DMS53 treated with DMSO at 0.1 percent for 48 hours (cell line): ENCODE results near the gene CTBP1.
"Not testable (repeated sequence)": the region's sequence is repeated elsewhere in the genome, so short reads cannot be mapped to it uniquely, and the experiment has no call there.

ENCODE experiments used
- DNase-seq: peaks from one replicate; lab custom pipeline; 2025; ENCODE audit not compliant: unreplicated experiment; lab: John Stamatoyannopoulos, UW

Gene CTBP1

DNA sequence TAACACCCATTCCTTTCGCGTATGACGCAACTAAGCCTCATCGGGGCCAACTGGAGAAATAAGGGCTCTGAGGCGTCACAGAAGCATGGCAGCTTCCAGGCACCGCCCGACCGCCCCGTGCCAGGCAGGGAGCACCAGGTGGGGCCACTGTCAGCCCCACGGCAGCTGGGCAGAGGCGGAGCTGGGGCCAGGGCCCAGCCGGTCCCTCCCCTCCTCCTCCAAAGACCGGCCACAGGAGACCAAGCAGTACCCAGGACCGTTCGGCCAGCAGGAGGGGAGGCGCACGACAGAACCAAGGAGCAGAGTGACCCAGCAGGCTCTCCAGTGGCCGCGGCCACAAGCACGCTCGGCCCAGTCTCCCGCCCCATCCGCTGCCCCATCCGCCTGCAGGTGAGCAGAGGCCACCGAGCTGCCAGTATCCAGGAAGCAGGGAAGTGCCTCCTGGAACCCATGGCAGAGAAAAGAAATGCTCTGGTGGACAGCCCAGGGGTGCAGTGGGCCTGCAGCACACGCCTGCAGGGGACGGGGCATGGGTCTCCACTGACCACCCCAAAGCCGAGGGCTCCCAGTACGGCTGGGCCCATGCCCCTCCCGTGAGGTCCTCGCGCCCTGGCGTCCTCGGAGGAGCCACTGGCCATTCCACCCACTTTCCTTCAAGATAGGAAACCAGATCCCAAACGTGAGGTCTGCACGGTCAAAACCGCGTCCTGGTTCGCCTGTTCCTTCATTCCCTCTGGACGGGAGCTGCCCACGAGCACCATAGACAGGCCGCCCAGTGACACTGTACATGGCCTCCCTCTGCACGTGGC, 9.6 kb downstream of the CTBP1 start:
- no peak for DNase-seq

DNA sequence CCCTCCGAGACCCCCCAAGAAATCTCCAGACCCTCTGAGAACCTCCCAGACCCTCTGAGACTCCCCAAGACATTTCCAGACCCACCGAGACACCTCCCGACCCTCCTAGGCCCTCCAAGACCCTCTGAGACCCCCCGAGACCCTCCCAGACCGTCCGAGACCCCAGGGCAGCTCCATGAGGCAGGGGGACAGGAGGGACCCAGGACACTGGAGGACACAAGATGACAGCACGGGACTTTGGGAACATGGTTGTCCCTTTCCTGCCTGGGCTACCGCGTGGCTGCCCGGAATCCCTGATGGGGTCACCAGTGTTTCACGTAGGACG, 10.3 kb downstream of the CTBP1 start:
- no peak for DNase-seq

DNA sequence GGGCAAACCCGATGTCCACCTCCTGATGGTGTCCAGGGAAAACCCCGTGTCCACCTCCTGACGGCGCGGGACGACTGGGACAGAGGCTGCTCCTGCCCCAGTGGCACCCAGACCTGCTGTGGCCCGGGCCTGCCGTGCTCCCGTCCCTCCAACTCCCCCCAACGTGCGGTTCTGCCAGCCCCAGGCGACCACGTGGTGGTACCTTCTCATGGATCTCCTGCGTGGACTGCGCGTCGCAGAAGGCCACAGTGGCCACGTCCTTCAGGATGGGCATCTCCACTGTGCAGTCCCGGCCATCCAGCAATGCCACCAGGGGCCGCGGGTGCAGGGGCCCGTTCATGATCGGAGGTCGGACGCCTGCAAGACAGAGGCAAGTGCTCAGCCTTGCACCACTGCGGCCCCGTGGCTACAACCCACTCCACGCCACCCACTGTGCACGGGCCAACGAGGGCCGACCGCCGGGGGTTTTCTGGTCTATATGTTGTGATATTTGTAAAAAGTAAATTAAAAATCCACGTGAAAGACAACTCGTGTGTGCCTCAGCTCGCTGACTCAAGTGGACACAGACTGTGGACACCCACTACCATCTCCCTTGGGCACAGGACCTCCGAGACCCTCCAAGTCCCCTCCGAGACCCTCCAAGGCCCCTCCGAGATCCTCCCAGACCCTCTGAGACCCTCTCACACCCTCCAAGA, 10.8 kb downstream of the CTBP1 start:
- DNase-seq: no peak

DNA sequence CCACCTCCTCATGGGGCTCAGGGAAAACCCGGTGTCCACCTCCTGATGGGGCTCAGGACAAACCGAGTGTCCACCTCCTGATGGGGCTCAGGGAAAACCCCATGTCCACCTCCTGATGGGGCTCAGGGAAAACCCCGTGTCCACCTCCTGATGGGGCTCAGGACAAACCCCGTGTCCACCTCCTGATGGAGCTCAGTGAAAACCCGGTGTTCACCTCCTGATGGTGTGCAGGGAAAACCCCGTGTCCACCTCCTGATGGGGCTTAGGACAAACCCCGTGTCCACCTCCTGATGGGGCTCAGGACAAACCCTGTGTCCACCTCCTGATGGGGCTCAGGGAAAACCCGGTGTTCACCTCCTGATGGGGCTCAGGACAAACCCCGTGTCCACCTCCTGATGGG, 11.7 kb downstream of the CTBP1 start:
- DNase-seq: not testable (repeated sequence)

DNA sequence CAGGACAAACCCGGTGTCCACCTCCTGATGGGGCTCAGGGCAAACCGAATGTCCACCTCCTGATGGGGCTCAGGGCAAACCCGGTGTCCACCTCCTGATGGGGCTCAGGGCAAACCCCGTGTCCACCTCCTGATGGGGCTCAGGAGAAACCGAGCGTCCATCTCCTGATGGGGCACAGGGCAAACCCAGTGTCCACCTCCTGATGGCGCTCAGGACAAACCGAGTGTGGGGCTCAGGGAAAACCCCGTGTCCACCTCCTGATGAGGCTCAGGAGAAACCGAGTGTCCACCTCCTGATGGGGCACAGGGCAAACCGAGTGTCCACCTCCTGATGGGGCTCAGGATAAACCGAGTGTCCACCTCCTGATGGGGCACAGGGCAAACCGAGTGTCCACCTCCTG, 12.1 kb downstream of the CTBP1 start:
- DNase-seq: not testable (repeated sequence)

DNA sequence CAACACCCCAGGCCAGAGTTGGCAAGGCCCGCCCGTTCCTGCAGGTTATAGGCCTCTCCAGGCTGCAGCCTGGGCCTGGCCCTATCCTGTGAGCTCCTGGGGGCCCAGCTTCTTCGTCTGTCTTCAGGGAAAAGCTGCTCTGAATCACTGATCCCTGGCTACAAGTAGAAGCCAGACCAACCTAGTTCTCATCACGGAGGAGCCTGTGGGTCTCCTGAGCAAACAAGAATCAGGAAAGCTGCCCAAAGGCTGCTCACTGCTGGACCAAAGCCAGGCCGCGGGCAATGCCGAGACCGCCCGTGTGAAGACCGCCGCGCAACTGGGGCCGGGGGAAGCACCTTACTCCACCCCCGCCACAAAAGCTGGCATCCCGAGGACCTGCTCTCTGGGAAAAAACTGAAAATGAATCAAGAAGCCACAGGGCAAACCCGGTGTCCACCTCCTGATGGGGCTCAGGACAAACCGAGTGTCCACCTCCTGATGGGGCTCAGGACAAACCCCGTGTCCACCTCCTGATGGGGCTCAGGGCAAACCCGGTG, 12.8 kb downstream of the CTBP1 start:
- DNase-seq: no peak

DNA sequence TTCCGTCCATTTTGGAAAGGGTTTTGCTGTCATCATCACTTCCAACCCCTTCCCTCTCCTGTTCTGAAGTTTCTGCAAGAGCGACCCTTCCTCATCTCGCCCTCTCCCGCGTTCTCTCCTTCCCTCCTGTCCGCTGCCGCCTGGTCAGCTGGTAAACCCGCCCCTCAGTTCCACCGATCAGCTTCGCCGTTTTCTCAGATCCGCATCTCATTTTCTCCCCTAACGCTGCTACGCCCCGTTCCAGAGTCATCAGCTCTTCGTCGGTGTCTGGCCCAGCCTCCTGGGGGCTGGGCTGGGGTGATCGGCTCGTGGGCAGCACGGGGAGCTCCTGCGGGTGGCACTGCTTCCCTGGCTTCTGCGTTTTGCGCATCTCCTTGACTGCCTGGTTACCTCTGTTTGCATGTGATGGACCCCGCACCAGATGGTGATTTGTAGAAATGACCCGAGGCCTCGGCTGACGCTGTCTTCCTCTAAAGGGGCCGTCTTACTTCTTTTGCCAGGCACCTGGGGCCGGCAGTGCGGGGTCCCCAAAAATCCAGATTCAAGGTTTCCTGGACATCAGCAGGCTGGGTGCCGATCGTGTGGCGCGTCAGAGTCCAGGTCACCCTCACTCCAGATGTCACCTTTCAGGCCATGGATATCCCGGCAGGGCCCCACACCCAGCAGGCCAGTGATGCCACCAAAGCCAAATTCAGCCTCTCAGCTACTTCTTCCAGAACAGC, 13.4 kb downstream of the CTBP1 start:
- no peak for DNase-seq

DNA sequence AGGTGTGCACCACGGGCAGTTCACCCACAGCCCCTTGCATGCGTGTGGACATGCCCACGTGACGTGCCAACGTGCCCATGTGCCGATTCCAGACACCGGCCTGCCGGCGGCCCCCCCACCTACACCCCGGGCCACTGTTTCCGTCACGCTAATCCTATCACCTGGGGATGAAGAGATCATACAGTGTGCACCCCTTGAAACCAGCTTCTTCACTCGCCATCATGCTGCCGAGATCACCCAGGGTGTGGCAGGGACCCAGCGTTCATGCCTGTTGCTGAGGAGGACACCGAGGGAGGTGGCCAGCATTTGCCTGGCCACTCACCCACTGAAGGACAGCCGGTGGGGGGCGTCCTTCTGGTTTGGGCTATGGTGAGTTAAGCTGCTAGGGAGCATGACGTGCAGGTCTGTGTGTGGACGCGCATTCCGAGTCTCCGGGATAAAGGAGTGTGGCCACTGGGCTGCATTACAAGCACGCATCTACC, 14.1 kb downstream of the CTBP1 start:
- no peak for DNase-seq

DNA sequence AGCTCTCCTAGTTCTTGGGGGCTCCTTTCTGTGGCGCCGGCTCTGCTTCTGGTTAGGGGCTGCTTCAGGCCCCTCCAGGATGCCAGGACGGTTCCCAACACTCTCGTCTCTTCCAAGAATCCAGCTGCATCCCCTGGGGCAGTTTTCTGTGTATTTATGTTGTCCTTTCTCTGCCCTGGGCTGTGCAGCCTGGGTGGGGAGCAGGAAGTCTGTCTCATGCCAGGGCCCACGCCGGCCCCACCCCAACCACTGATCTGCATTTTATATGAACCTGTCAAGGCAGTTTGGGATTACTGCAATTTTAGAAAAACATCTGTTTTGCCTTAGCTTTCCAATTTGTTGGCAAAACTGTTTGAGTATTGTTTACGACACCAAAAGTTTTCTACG, 14.6 kb downstream of the CTBP1 start:
- DNase-seq: no peak

DNA sequence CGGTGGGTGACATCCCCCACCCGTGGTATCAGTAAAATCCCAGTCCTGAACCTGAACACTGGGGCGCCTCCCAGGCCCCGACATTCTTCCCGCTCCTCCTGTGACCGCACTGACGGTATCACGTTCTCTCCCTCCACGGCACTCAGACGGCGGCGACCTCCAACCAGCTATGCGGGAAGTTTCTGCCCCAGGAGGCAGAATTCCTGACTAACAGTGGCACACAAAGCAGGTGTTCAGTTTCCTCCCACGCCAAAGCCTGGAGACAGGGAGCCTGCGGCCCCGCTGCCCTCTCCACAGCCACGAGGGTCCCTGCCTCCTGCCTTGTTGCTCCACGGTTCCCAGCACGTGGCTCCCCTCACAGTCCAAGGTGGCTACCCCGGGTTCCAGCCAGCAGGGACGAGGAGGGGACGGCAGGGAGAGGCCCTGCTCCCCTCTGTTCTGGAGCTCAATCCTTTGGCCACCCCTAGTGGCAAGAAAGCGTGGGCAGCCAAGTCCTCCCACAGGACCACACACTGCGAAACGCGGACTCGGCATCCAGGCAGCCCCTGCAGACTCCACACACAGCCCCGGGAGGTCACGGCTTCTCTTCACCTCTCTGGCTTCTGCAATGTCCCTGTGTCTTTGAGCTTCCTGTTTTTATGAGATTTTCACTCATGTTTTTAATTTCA, 15.2 kb downstream of the CTBP1 start:
- DNase-seq: no peak

DNA sequence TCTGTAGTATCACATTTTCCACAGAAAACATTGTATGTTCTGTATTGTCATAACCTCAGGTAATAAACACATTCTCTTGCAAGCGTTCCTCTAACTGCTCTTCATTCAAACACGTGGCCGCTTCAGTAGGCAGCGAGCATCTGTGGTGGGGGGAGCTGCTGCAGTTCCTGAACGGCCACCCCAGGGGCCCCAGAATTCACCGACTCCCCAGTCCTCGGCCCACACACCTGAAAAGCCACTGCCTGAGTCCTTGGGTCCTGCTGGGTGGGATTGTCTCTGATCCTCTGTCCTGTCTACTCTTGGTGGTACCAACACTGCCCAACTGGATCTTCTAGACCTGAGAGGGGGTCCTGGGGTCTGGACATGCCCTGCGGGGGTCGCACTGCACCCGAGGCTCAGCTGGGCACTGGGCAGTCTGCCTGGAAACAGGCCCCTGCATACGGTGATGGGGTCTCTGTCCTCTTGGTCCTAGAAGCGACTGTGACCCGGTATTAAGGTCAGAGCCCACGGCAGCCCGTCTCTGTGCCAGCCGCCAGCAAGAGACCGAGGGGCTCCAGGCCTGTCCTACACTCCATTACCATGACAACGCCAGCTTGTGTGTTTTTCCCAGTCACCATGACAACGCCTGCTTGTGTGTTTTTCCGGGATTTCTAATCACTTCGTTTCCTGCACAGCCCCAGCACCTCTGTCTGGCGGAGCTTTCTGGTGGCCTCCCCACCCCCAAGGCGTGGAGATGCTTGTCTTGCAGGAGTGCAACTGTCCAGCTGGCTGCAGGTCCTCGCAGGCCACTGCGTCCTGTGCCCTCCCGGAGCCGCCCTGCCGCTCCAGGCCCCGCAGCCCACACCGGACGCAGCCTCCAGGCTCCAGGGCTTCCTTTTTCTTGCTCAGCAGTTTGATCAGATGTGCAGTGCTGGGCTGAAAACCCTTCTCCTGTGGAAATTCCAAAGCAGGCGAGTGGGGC, 16.0 kb downstream of the CTBP1 start:
- DNase-seq: no peak

DNA sequence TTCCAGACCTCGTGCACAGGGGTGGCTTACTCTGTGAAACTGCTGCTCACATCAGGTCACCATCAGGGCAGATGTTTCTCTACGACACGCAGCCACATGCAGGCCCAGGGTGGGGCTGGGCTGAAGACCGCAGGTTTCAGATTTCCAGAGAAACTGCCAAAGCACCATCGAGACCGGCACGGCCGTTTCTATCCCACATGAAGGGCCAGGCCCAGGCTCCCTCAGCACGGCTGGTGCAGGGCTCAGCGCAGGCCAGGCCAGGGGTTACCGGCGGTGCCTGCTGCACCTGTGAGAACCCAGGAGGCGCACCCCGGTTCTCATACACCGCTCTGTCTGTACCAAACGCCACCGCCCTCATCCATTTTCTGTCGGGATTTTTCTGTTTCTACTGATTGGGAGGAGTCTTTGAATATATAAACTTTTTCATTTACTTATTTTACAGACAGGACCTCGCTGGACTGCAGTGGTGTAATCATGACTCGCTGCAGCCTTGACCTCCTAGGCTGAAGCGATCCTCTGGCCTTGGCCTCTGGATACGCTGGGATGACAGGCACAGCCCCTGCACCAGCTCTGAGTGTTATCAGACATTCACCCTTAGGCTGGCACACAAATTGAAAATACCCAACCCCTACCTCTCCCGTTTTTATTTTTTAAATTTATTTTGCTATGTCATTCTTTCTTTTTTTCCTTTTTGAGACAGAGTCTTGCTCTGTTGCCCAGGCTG, 17.1 kb downstream of the CTBP1 start:
- no peak for DNase-seq

DNA sequence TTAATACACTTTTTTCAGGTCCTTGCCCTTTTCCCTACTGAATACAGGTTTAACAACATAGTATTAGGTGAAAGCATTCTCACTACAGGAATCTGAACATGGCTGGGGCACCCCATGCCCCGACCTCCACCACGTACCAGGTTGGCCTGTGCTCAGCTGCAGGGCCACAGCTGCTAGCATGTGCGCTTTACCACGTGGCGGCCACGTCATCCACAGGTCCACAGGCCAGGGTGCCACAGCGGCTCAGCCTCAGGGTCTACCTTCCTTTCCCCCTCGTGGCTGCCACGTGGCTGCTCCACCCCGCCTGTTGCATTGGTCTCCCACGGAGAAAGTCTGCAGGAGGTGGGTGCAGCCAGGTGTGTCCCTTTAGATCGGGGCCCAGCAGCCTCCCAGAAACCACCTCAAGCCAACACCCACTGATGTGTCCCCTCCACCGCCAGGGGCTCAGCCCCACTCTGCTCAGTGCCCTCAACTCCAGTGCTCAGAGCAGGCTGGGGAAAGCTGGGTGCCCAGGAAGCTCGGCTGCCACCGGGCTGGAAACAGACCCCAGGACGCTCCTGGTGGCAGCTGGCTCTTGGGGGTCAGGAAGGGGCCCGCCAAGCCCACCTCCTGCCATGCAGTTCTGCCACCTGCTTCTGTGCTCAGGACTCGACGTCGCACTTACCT, 17.8 kb downstream of the CTBP1 start:
- DNase-seq: no peak

DNA sequence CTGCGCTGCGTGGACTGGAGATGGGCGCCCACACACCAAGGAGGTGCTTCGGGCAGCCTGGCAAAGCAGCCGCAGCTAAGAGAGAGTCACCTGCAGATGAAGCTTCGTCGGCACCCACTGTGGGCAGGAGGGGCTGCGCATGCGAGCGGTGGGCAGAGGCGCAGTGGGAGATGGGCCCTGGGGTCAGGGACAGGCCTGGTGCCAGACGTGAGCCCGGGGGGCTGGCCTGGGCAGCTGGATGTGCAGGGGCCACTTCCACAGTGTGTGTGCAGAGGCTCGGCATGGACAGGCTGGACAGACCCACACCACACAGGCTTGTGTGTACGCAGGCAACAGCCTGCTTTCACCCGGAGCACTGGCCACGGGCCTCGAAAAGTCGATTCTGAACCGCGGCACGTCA, 18.6 kb downstream of the CTBP1 start:
- no peak for DNase-seq

DNA sequence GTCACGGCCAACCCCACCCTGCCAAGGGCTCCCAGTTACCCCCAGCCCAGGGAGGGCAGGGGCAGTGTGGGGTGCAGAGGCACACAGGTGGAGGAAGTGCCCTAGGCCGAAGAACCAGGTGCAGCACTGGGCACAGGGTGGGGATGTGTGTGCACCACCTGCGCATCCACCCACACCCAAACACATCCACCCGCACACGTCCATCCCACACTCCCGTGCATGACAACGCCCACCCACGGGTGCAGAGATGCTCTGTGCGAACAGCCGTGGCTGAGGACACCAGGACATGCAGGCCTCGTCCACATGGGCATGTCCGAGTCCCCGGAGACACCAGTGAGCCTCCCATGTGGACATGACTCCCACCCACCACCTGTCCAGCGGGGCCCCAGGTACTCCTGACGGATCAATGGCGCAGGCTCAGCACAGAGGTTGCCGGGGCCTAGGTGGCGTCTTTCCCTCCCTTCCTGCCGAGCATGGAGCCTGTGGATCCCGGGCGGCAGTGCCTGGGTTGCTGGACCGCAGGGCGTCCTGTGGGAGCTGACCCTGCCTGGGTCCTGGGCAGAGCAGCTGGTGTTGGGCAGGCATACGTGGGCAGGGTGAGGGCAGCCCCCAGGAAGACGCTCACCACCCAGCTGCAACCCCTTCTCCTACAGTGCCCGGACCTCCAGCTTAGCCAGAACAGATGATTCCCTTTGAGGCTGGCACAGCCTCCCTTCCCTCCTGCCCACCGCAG, 19.6 kb downstream of the CTBP1 start:
- DNase-seq: no peak

DNA sequence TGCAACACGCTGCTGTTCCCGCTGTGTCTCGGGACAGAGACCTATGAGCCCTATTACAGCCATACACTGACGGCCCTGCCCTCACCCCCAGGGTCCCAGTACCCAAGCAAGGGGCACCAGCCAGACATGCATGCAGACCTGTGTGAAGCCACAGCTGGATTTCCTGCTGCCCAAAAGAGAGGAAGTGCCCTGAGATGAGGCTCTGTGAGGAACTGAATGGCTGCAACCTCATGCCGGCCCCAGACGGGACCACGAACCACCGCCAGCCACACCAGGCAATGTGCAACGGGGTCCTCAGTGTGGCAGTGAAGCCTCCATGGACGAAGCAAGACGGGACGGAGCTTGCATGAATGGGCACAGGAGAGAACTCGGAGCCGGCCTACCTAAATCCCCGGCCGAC, 21.1 kb downstream of the CTBP1 start:
- no peak for DNase-seq

DNA sequence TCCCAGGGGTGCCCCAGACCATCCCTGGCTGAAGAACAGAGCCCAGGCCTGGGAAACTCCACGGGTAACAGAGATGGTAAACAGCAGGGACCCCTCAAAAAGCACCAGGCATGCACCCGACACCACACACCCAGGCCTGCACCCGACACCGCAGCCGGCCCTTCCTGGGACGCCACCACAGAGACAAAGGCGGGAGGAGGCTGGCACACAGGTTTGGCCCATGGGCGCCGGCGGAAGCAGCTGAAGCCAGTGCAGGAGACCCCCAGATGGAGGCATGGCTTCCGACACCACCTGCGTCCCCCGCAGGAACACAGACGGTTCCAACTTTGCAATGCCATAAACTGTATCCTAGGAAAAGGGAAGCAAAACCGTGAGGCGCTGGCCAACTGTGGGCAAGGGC, 22.3 kb downstream of the CTBP1 start:
- no peak for DNase-seq

DNA sequence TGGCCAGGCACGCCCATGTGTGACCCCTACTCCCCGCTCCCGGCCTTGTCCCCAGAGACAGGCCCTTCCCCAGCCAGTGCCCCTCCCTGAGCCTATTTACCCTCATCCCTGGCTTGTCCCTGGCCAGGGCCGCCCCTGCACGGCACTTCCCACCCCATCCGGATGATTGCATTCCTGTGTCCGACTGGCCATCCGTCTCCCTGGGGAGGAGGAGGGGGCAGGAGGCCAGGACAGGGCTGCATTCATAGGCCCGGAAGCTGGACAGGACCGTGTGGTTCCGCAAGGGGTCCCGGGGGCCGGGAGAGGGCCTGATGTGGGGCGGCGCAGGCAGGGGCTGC, 22.8 kb downstream of the CTBP1 start:
- no peak for DNase-seq
